HepG2 (cell line): ENCODE results near the gene PRKG1. TPM values are rescaled to one million over a fixed set of nuclear protein-coding genes. Genes with fewer than 3 reads are reported as not detected.

Experiments
- ATAC-seq: fragments of 200-7000 bp; cut with Tn5 transposase; 3 replicates; pipeline ENCODE4 v1.9.1; 2020; ENCODE audit warnings: mild to moderate bottlenecking, moderate library complexity
- BruUV-seq: library from RNA; stranded (reverse); fragments of 400-500 nt; replicated peaks from 2 replicates; lab custom pipeline; 2021; lab: Mats Ljungman, UMichigan
- CTCF ChIA-PET: fragments of 300-600 bp; formaldehyde crosslinking; extraction: SDS; loops from one replicate; lab custom pipeline; 2021; ENCODE audit warnings: low total read pairs, inconsistent platforms, low intra/inter-chr PET ratio; lab: Yijun Ruan, JAX
- POLR2A ChIA-PET: fragments of 350-600 bp; sonication (Branson Sonifier 250); formaldehyde crosslinking; loops from one replicate; lab custom pipeline; 2020; ENCODE audit warnings: antibody characterized with exemption, inconsistent platforms; lab: Yijun Ruan, JAX
- DNase-seq: peaks from one replicate; pipeline ENCODE4 v3.0.0-alpha.2; 2015; ENCODE audit warnings: low spot score
- FAIRE-seq: peaks from 3 replicates; lab custom pipeline; 2011; peaks lifted over from hg19 to GRCh38; lab: Jason Lieb, UNC
- H2AFZ ChIP-seq: one replicate; pipeline ENCODE4 v1.6.1; 2011; ENCODE audit warnings: low read length, inconsistent platforms
- H3K27ac ChIP-seq: fragments of 300-600 bp; 3 replicates; pipeline ENCODE4 v1.8.0; 2011; ENCODE audit warnings: mixed run types, mild to moderate bottlenecking, mixed read lengths, low read length, inconsistent platforms; ENCODE audit not compliant: insufficient read depth; ENCODE audit errors: extremely low read length
- H3K27me3 ChIP-seq, 2 experiments: fragments of 200-600 bp in 1 of 2; 2 replicates in 1 of 2; 3 replicates in 1 of 2; pipeline versions ENCODE4 v1.6.0 to v1.8.0; 2011; ENCODE audit warnings: low read length in 2 of 2, mild to moderate bottlenecking in 2 of 2, moderate library complexity in 2 of 2, inconsistent platforms in 1 of 2; ENCODE audit not compliant: insufficient read depth in 2 of 2, control insufficient read depth in 1 of 2
- H3K36me3 ChIP-seq, 2 experiments: fragments of 200-600 bp in 1 of 2; replicated peaks in 1 of 2; 2 replicates in 1 of 2; 3 replicates in 1 of 2; pipeline versions ENCODE4 v1.5.1 to v1.8.0; 2011; ENCODE audit warnings: low read length in 2 of 2, inconsistent platforms in 1 of 2; ENCODE audit not compliant: insufficient read depth in 2 of 2, control insufficient read depth in 1 of 2
- H3K4me1 ChIP-seq: 2 replicates; pipeline ENCODE4 v1.5.1; 2012; ENCODE audit warnings: low read length, inconsistent platforms; ENCODE audit not compliant: insufficient read depth
- H3K4me2 ChIP-seq: 2 replicates; pipeline ENCODE4 v1.6.0; 2011; ENCODE audit warnings: low read depth, low read length, inconsistent platforms
- H3K4me3 ChIP-seq, 3 experiments: fragments of 200-600 bp in 1 of 3; sonication (generic), shearing (Covaris generic) in 1 of 3; replicated peaks in 1 of 3; 2 replicates each; pipeline ENCODE4 v1.5.1; 2011 to 2016; ENCODE audit warnings: low read length in 3 of 3, inconsistent platforms in 2 of 3, low read depth in 2 of 3, mild to moderate bottlenecking in 2 of 3, control low read depth in 1 of 3, mixed read lengths in 1 of 3; ENCODE audit not compliant: insufficient read depth in 1 of 3
- H3K79me2 ChIP-seq: one replicate; pipeline ENCODE4 v1.6.1; 2011; ENCODE audit warnings: low read length, inconsistent platforms; ENCODE audit not compliant: insufficient read depth
- H3K9ac ChIP-seq: 2 replicates; pipeline ENCODE4 v1.6.0; 2011; ENCODE audit warnings: mild to moderate bottlenecking, low read depth, low read length, inconsistent platforms; ENCODE audit not compliant: insufficient read depth
- H3K9me3 ChIP-seq: 2 replicates; pipeline ENCODE4 v1.5.1; 2012; ENCODE audit warnings: mild to moderate bottlenecking, low read length
- H4K20me1 ChIP-seq: 2 replicates; pipeline ENCODE4 v1.6.0; 2011; ENCODE audit warnings: inconsistent platforms, mild to moderate bottlenecking, low read length, moderate library complexity; ENCODE audit not compliant: insufficient read depth
- ADNP ChIP-seq: sonication (generic); formaldehyde crosslinking; IDR thresholded peaks from 2 replicates; pipeline ENCODE4 v1.4.0; 2020; ENCODE audit warnings: missing genetic modification reagents
- BCL3 ChIP-seq: sonication (generic); formaldehyde crosslinking; IDR thresholded peaks from 2 replicates; pipeline ENCODE4 v1.5.1; 2020; ENCODE audit warnings: mild to moderate bottlenecking, missing genetic modification reagents, moderate library complexity
- CHCHD3 ChIP-seq: sonication (generic); formaldehyde crosslinking; IDR thresholded peaks from 2 replicates; pipeline ENCODE4 v1.8.0; 2022; ENCODE audit warnings: mild to moderate bottlenecking, missing genetic modification reagents, moderate library complexity
- DNMT3B ChIP-seq: conservative IDR thresholded peaks from 2 replicates; pipeline ENCODE4 v1.6.1; 2016; ENCODE audit warnings: missing biosample characterization, control low read depth
- NAIF1 ChIP-seq: sonication (generic); formaldehyde crosslinking; IDR thresholded peaks from 2 replicates; pipeline ENCODE4 v1.5.0; 2020; ENCODE audit warnings: mild to moderate bottlenecking, missing genetic modification reagents, borderline replicate concordance
- NFAT5 ChIP-seq: sonication (generic); formaldehyde crosslinking; IDR thresholded peaks from 2 replicates; pipeline ENCODE4 v1.4.0; 2020; ENCODE audit warnings: missing genetic modification reagents
- PLSCR1 ChIP-seq: sonication (generic); formaldehyde crosslinking; IDR thresholded peaks from 2 replicates; pipeline ENCODE4 v1.5.0; 2020; ENCODE audit warnings: missing genetic modification reagents, mild to moderate bottlenecking, borderline replicate concordance
- ZNF101 ChIP-seq: sonication (generic); formaldehyde crosslinking; IDR thresholded peaks from 2 replicates; pipeline ENCODE4 v1.4.0; 2020; ENCODE audit warnings: mild to moderate bottlenecking, low read depth, missing genetic modification reagents, borderline replicate concordance
- ZNF441 ChIP-seq: sonication (generic); formaldehyde crosslinking; IDR thresholded peaks from 2 replicates; pipeline ENCODE4 v1.7.0; 2021; ENCODE audit warnings: missing genetic modification reagents, borderline replicate concordance
- ZNF547 ChIP-seq: sonication (generic); formaldehyde crosslinking; IDR thresholded peaks from 2 replicates; pipeline ENCODE4 v1.5.1; 2020; ENCODE audit warnings: mild to moderate bottlenecking, missing genetic modification reagents
- in situ Hi-C: cut with HindIII; loops from 2 replicates; pipeline ENCODE4 v1.10.0; 2017; ENCODE audit warnings: low pct_unique_long_range_greater_than_20kb; ENCODE audit not compliant: extremely low pct_ligation_motif_present
- intact Hi-C: fragments of 100-400 bp; cut with micrococcal nuclease; formaldehyde crosslinking; loops from one replicate; pipeline ENCODE4 v1.10.0; 2022; ENCODE audit not compliant: unreplicated experiment
- polyA plus RNA-seq, 8 experiments: library from polyadenylated mRNA; depleted of rRNA in 3 of 8; stranded (reverse) in 7 of 8; unstranded in 1 of 8; fragments of >200 nt; fragmentation: Illumina TruSeq in 4 of 8; extraction: Trizol in 4 of 8; gene quantifications; 2 replicates each; pipeline versions ENCODE4 v1.2.1 to v1.2.3, GENCODE V29; 2011 to 2016; ENCODE audit warnings: low read depth in 4 of 8, missing spikeins in 1 of 8, mixed read lengths in 1 of 8; ENCODE audit not compliant: insufficient read depth in 1 of 8
- total RNA-seq, 5 experiments: library from RNA; depleted of rRNA; stranded (reverse); fragments of >200 nt; fragmentation: Illumina TruSeq; extraction: Trizol; gene quantifications; 2 replicates each; pipeline ENCODE4 v1.2.3, GENCODE V29; 2016; ENCODE audit warnings: low read depth in 1 of 5

Gene PRKG1
- total and polyA plus RNA-seq, 2 of the 13 experiments (the other 11 are each of a cell fraction or from before 2014, with no cell fraction given), result 0.01 TPM; not detected in 1

GRCh38 chr10:51523440-51523839, 449.2 kb downstream of the PRKG1 start:
- TF ChIP-seq ZNF101 (CRISPR knock-in tag) (no peak), NAIF1 (CRISPR knock-in tag) (no peak), ADNP (CRISPR knock-in tag) (no peak), NFAT5 (CRISPR knock-in tag) (no peak), PLSCR1 (CRISPR knock-in tag) (no peak), BCL3 (CRISPR knock-in tag) (no peak), ZNF547 (CRISPR knock-in tag) (no peak), DNMT3B (CRISPR knock-in tag) (no peak), CHCHD3 (CRISPR knock-in tag) (no peak), ZNF441 (CRISPR knock-in tag) (no peak)
- intact Hi-C loops, result no loop called here
- no TSS peak for BruUV-seq
- Histone ChIP-seq H3K36me3 (no peaks in the 10 kb centered on the region), H3K9me3 (no peaks in the 10 kb centered on the region), H3K27ac (no peak overlapping the region), H3K4me1 (no peaks in the 10 kb centered on the region), H3K4me2 (no peak overlapping the region), H3K9ac (no peak overlapping the region), H3K79me2 (no peaks in the 10 kb centered on the region), H3K4me3 (no peak overlapping the region), H2AFZ (no peak overlapping the region), H4K20me1 (no peaks in the 10 kb centered on the region), H3K27me3 (no peaks in the 10 kb centered on the region)
- in situ Hi-C loops, result no loop called here
- DNase-seq (no peak), ATAC-seq (no peak), FAIRE-seq (no peak)
- ChIA-PET CTCF (no interaction called here), POLR2A (no interaction called here)
